ENCODE results near the gene ELK4. TPM values are rescaled to one million over a fixed set of nuclear protein-coding genes. Genes with fewer than 3 reads are reported as not detected.

The ELK4 gene
- total and polyA plus RNA-seq, 2 of the 13 experiments (the other 11 are each of a cell fraction or from before 2014, with no cell fraction given): 8.3 to 13.1 TPM

DNA sequence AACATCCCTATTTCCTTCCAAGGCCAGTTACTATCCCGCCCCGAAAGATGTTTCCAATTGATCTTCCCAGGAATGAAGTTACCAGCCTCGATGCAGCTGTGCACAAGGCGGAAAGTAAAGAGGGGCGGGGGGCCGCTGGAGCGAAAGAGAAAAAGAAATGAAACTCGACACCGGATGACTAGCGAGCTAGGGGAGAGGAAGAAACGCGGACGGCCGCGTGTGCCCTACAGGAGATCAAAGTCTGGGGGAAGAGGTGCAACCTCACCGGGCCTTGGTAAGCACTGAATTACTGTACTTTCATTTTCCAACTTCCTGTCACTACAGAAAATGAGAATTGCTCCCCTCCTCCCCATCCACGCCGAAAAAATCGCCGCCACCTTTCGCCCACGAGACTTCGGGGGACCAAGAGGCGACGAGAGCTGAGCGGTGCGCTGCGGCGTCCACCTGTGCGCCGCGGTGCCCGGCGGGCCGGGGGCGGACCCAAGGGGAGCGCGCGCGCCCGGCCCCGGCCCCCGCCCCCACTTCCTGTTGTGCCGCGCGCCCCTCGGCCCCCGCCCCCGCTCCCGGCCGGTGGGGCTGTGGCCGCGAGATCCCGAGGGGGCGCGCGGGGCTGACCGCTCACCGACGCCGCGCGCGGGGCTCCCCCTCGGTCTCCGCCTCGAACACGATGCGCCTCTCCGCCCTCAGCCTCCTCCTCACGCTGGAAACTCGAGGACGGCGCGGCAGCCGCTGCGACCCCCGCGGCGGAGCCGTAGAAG, 622 bp downstream of the ELK4 start (continued):
- TF ChIP-seq, protein P1, sequence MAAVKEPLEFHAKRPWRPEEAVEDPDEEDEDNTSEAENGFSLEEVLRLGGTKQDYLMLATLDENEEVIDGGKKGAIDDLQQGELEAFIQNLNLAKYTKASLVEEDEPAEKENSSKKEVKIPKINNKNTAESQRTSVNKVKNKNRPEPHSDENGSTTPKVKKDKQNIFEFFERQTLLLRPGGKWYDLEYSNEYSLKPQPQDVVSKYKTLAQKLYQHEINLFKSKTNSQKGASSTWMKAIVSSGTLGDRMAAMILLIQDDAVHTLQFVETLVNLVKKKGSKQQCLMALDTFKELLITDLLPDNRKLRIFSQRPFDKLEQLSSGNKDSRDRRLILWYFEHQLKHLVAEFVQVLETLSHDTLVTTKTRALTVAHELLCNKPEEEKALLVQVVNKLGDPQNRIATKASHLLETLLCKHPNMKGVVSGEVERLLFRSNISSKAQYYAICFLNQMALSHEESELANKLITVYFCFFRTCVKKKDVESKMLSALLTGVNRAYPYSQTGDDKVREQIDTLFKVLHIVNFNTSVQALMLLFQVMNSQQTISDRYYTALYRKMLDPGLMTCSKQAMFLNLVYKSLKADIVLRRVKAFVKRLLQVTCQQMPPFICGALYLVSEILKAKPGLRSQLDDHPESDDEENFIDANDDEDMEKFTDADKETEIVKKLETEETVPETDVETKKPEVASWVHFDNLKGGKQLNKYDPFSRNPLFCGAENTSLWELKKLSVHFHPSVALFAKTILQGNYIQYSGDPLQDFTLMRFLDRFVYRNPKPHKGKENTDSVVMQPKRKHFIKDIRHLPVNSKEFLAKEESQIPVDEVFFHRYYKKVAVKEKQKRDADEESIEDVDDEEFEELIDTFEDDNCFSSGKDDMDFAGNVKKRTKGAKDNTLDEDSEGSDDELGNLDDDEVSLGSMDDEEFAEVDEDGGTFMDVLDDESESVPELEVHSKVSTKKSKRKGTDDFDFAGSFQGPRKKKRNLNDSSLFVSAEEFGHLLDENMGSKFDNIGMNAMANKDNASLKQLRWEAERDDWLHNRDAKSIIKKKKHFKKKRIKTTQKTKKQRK (IDR thresholded peaks at IDR 0.05; ENCODE audit: low read length): no peak
- TF ChIP-seq, protein P2, sequence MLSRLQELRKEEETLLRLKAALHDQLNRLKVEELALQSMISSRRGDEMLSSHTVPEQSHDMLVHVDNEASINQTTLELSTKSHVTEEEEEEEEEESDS (CRISPR knock-in tag; IDR thresholded peaks at IDR 0.05; ENCODE audit: borderline replicate concordance): no peak
- TF ChIP-seq ATF7 (IDR thresholded peaks at IDR 0.05) (no peak), ATF7 (CRISPR knock-in tag; IDR thresholded peaks at IDR 0.05) (no peak), AKAP8 (CRISPR knock-in tag; IDR thresholded peaks at IDR 0.05) (no peak), HNRNPH1 (optimal IDR thresholded peaks at IDR 0.05; ENCODE audit: low read depth, low read length) (no peak), ZBTB3 (CRISPR knock-in tag; IDR thresholded peaks at IDR 0.05; ENCODE audit: borderline replicate concordance, low read depth) (no peak), ZNF841 (CRISPR knock-in tag; IDR thresholded peaks at IDR 0.05; ENCODE audit: borderline replicate concordance) (peak; percentile 21; the same call in 1 of the 2 replicates)
- TF ChIP-seq, protein P3, sequence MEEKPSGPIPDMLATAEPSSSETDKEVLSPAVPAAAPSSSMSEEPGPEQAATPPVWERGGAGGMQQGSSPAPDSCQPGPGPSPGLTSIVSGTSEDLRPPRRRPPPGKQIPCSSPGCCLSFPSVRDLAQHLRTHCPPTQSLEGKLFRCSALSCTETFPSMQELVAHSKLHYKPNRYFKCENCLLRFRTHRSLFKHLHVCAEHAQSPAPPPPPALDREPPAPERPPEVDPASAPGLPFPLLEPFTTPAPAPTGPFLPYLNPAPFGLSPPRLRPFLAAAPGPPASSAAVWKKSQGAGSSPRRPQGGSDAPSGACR (CRISPR knock-in tag; IDR thresholded peaks at IDR 0.05): no peak
- TF ChIP-seq, protein P4, sequence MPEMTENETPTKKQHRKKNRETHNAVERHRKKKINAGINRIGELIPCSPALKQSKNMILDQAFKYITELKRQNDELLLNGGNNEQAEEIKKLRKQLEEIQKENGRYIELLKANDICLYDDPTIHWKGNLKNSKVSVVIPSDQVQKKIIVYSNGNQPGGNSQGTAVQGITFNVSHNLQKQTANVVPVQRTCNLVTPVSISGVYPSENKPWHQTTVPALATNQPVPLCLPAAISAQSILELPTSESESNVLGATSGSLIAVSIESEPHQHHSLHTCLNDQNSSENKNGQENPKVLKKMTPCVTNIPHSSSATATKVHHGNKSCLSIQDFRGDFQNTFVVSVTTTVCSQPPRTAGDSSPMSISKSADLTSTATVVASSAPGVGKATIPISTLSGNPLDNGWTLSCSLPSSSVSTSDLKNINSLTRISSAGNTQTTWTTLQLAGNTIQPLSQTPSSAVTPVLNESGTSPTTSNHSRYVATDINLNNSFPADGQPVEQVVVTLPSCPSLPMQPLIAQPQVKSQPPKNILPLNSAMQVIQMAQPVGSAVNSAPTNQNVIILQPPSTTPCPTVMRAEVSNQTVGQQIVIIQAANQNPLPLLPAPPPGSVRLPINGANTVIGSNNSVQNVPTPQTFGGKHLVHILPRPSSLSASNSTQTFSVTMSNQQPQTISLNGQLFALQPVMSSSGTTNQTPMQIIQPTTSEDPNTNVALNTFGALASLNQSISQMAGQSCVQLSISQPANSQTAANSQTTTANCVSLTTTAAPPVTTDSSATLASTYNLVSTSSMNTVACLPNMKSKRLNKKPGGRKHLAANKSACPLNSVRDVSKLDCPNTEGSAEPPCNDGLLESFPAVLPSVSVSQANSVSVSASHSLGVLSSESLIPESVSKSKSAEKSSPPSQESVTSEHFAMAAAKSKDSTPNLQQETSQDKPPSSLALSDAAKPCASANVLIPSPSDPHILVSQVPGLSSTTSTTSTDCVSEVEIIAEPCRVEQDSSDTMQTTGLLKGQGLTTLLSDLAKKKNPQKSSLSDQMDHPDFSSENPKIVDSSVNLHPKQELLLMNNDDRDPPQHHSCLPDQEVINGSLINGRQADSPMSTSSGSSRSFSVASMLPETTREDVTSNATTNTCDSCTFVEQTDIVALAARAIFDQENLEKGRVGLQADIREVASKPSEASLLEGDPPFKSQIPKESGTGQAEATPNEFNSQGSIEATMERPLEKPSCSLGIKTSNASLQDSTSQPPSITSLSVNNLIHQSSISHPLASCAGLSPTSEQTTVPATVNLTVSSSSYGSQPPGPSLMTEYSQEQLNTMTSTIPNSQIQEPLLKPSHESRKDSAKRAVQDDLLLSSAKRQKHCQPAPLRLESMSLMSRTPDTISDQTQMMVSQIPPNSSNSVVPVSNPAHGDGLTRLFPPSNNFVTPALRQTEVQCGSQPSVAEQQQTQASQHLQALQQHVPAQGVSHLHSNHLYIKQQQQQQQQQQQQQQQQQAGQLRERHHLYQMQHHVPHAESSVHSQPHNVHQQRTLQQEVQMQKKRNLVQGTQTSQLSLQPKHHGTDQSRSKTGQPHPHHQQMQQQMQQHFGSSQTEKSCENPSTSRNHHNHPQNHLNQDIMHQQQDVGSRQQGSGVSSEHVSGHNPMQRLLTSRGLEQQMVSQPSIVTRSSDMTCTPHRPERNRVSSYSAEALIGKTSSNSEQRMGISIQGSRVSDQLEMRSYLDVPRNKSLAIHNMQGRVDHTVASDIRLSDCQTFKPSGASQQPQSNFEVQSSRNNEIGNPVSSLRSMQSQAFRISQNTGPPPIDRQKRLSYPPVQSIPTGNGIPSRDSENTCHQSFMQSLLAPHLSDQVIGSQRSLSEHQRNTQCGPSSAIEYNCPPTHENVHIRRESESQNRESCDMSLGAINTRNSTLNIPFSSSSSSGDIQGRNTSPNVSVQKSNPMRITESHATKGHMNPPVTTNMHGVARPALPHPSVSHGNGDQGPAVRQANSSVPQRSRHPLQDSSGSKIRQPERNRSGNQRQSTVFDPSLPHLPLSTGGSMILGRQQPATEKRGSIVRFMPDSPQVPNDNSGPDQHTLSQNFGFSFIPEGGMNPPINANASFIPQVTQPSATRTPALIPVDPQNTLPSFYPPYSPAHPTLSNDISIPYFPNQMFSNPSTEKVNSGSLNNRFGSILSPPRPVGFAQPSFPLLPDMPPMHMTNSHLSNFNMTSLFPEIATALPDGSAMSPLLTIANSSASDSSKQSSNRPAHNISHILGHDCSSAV (CRISPR knock-in tag; IDR thresholded peaks at IDR 0.05; ENCODE audit: borderline replicate concordance): no peak
- TF ChIP-seq, protein P5, sequence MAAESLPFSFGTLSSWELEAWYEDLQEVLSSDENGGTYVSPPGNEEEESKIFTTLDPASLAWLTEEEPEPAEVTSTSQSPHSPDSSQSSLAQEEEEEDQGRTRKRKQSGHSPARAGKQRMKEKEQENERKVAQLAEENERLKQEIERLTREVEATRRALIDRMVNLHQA (CRISPR knock-in tag; IDR thresholded peaks at IDR 0.05): no peak
- TF ChIP-seq, protein P6, sequence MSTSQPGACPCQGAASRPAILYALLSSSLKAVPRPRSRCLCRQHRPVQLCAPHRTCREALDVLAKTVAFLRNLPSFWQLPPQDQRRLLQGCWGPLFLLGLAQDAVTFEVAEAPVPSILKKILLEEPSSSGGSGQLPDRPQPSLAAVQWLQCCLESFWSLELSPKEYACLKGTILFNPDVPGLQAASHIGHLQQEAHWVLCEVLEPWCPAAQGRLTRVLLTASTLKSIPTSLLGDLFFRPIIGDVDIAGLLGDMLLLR (CRISPR knock-in tag; IDR thresholded peaks at IDR 0.05): no peak
- TF ChIP-seq, protein P7, sequence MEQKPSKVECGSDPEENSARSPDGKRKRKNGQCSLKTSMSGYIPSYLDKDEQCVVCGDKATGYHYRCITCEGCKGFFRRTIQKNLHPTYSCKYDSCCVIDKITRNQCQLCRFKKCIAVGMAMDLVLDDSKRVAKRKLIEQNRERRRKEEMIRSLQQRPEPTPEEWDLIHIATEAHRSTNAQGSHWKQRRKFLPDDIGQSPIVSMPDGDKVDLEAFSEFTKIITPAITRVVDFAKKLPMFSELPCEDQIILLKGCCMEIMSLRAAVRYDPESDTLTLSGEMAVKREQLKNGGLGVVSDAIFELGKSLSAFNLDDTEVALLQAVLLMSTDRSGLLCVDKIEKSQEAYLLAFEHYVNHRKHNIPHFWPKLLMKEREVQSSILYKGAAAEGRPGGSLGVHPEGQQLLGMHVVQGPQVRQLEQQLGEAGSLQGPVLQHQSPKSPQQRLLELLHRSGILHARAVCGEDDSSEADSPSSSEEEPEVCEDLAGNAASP (CRISPR knock-in tag; IDR thresholded peaks at IDR 0.05; ENCODE audit: borderline replicate concordance): peak; percentile 29; the same call in 1 of the 2 replicates
